A549 (cell line): Measurements from ENCODE around the gene ZFP36L1. TPM values are rescaled to one million over a fixed set of nuclear protein-coding genes. Genes with fewer than 3 reads are reported as not detected.
A peak's percentile ranks its signal among the peaks of the same experiment; 100 is the strongest.

Experiments
- ATAC-seq, 2 experiments: fragments of 200-7000 bp in 1 of 2; fragments of >200 bp in 1 of 2; cut with Nextera tagmentation in 1 of 2; cut with Tn5 transposase in 1 of 2; 3 replicates each; pipeline versions ENCODE4 v1.8.0 to v1.9.1; 2018 to 2020; ENCODE audit warnings: mild to moderate bottlenecking in 1 of 2, moderate library complexity in 1 of 2
- CTCF ChIA-PET: fragments of 300-600 bp; sonication (Branson Sonifier 250); formaldehyde crosslinking; extraction: SDS; loops from one replicate; lab custom pipeline; 2021; ENCODE audit warnings: antibody characterized with exemption, inconsistent platforms; lab: Yijun Ruan, JAX
- POLR2A ChIA-PET: fragments of 350-600 bp; formaldehyde crosslinking; extraction: SDS; loops from one replicate; lab custom pipeline; 2021; ENCODE audit warnings: antibody characterized with exemption, inconsistent platforms; lab: Yijun Ruan, JAX
- DNase-seq, 2 experiments: peaks; one replicate each; pipeline versions ENCODE4 v3.0.0 to v3.0.0-alpha.2; 2011 to 2016; ENCODE audit warnings: low read depth in 1 of 2, low spot score in 1 of 2
- FAIRE-seq: peaks from 2 replicates; lab custom pipeline; 2011; peaks lifted over from hg19 to GRCh38; lab: Jason Lieb, UNC
- H3K27ac ChIP-seq, 2 experiments: fragments of >200 bp; sonication (Bioruptor Twin); formaldehyde crosslinking; 3 replicates each; pipeline ENCODE4 v1.5.1; 2016 to 2017
- H3K4me1 ChIP-seq: fragments of >200 bp; sonication (Bioruptor Twin); formaldehyde crosslinking; 3 replicates; pipeline ENCODE4 v1.6.1; 2016
- H3K4me2 ChIP-seq: fragments of >200 bp; sonication (Bioruptor Twin); formaldehyde crosslinking; 3 replicates; pipeline ENCODE4 v1.6.1; 2016
- H3K4me3 ChIP-seq: fragments of >200 bp; sonication (Bioruptor Twin); formaldehyde crosslinking; 3 replicates; pipeline ENCODE4 v1.5.1; 2016
- H3K9me3 ChIP-seq: fragments of >200 bp; sonication (Bioruptor Twin); formaldehyde crosslinking; 3 replicates; pipeline ENCODE4 v1.6.1; 2016
- CHD2 ChIP-seq: fragments of 150-350 bp; IDR thresholded peaks from 2 replicates; pipeline ENCODE4 v1.6.1; 2014; ENCODE audit warnings: low read length; ENCODE audit not compliant: partially characterized antibody
- EHF ChIP-seq: fragments of 250-450 bp; sonication (Bioruptor Pico); IDR thresholded peaks from 2 replicates; pipeline ENCODE4 v1.5.0; 2020; ENCODE audit warnings: mild to moderate bottlenecking
- EP300 ChIP-seq, 2 experiments: fragments of >200 bp; sonication (Bioruptor Twin); formaldehyde crosslinking; IDR thresholded peaks; 2 replicates in 1 of 2; 3 replicates in 1 of 2; pipeline ENCODE4 v1.6.1; 2016 to 2017
- FOSB ChIP-seq: fragments of 250-450 bp; sonication (Bioruptor Pico); IDR thresholded peaks from 2 replicates; pipeline ENCODE4 v1.5.0; 2020; ENCODE audit warnings: mild to moderate bottlenecking, moderate library complexity
- FOXS1 ChIP-seq: fragments of 250-450 bp; sonication (Bioruptor Pico); IDR thresholded peaks from 2 replicates; pipeline ENCODE4 v1.5.0; 2020; ENCODE audit warnings: mild to moderate bottlenecking, moderate library complexity
- HOXA7 ChIP-seq: fragments of 250-450 bp; sonication (Bioruptor Pico); IDR thresholded peaks from 2 replicates; pipeline ENCODE4 v1.5.0; 2020; ENCODE audit warnings: mild to moderate bottlenecking, moderate library complexity
- JUNB ChIP-seq: fragments of >200 bp; sonication (Bioruptor Twin); formaldehyde crosslinking; IDR thresholded peaks from 2 replicates; pipeline ENCODE4 v1.6.1; 2016
- MAFK ChIP-seq: fragments of 450-650 bp; IDR thresholded peaks from 2 replicates; pipeline ENCODE4 v1.6.1; 2014; ENCODE audit not compliant: partially characterized antibody
- MAZ ChIP-seq: fragments of 150-350 bp; IDR thresholded peaks from 2 replicates; pipeline ENCODE4 v1.6.1; 2014; ENCODE audit warnings: antibody characterized with exemption, low read depth, low read length, borderline replicate concordance
- MYC ChIP-seq: IDR thresholded peaks from 2 replicates; pipeline ENCODE4 v1.6.1; 2012; ENCODE audit warnings: mild to moderate bottlenecking, inconsistent platforms, low read length, improper control_type of control experiment, borderline replicate concordance
- NPAS2 ChIP-seq: fragments of 250-450 bp; sonication (Bioruptor Pico); IDR thresholded peaks from 2 replicates; pipeline ENCODE4 v1.8.0; 2022; ENCODE audit warnings: mild to moderate bottlenecking, moderate library complexity, borderline replicate concordance
- POLR2A ChIP-seq: IDR thresholded peaks from 2 replicates; pipeline ENCODE4 v1.6.1; 2012; ENCODE audit warnings: mild to moderate bottlenecking, low read length
- POLR2AphosphoS2 ChIP-seq: conservative IDR thresholded peaks from 2 replicates; pipeline ENCODE4 v1.6.1; 2012; ENCODE audit warnings: low read length, improper control_type of control experiment, inconsistent platforms
- TFCP2L1 ChIP-seq: fragments of 250-450 bp; sonication (Bioruptor Pico); IDR thresholded peaks from 2 replicates; pipeline ENCODE4 v1.5.0; 2021; ENCODE audit warnings: mild to moderate bottlenecking
- ZFP36 ChIP-seq: fragments of 450-650 bp; IDR thresholded peaks from 2 replicates; pipeline ENCODE4 v1.6.1; 2014; ENCODE audit warnings: borderline replicate concordance; ENCODE audit not compliant: partially characterized antibody
- ZSCAN20 ChIP-seq: fragments of 250-450 bp; sonication (Bioruptor Pico); IDR thresholded peaks from 2 replicates; pipeline ENCODE4 v1.8.0; 2022; ENCODE audit warnings: mild to moderate bottlenecking, moderate library complexity
- WGBS: methylation state at CpG from one replicate; pipeline ENCODE4 v1.1.6; 2017; ENCODE audit errors: missing lambda C conversion rate; 5-methylcytosine and 5-hydroxymethylcytosine counted together
- polyA plus RNA-seq, 4 experiments: library from polyadenylated mRNA; depleted of rRNA in 3 of 4; stranded (reverse); fragments of >200 nt; fragmentation: RNase III in 1 of 4; extraction: RNeasy Plus Mini Kit Qiagen cat#74134 plus additional on column Dnase treatment in 1 of 4; gene quantifications; 2 replicates in 3 of 4; 3 replicates in 1 of 4; pipeline ENCODE4 v1.2.3, GENCODE V29; 2011 to 2017
- TF ChIP-seq, protein P1 (sequence below): fragments of 450-650 bp; IDR thresholded peaks from 2 replicates; pipeline ENCODE4 v1.6.1; 2014; ENCODE audit warnings: antibody characterized with exemption
- TF ChIP-seq, protein P2 (sequence below): IDR thresholded peaks from 2 replicates; pipeline ENCODE4 v1.6.1; 2012; ENCODE audit warnings: low read depth, borderline replicate concordance
- TF ChIP-seq, protein P3 (sequence below): fragments of >200 bp; sonication (Bioruptor Twin); formaldehyde crosslinking; IDR thresholded peaks from 3 replicates; pipeline ENCODE4 v1.6.1; 2016
- TF ChIP-seq, protein P4 (sequence below): IDR thresholded peaks from 2 replicates; pipeline ENCODE4 v1.6.1; 2012

The ZFP36L1 gene
- polyA plus RNA-seq, 2 of the 4 experiments (the other 2 are of a cell fraction): 76.4 to 114 TPM

DNA sequence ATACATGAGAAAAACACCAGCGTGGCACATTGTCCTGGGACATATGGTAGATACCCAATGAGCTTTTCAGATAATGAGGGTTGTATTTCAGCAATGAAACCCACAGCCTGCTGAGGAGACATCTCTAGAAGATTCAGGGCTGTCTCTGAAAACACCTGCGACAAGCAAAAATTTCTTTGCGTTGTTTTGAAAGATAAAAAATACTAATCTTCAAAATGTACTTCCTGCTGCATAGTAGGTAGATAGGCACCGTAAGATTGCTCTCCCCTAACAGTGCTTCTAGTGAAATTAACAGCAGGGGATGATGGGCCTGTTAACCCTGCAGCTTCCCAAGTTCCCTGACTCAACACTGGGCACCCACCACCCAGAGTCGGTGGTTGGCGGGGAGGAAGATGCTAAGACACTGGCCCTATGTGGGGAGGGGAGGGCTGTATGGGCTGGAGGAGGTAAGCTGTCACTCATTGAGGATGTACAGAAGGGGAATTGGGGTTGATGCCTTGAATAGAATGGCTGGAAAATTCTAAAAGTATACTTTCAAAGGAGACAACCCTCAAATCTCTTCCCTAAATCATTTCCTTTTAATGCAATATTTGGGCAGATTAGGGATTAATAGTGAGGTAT lies 20.0 kb downstream of the ZFP36L1 start:
- ChIA-PET POLR2A (no interaction called here), CTCF (interaction anchor here (0.6 to 1.8 kb wide), 6 partner anchors 12 to 405 kb away, joined by 3 to 5 read pairs (median 4); no protein-coding TSS in a partner anchor)
- no peak for FAIRE-seq

GRCh38 chr14:68771631-68772030 lies 21.2 kb downstream of the ZFP36L1 start:
- peak overlapping the region in 1 of 2 experiments; percentile 65; a peak in 2 of 6 replicates for H3K27ac ChIP-seq
- 87% methylated on average over 10 of the region's 10 CpGs for WGBS
- no peaks in the 10 kb centered on the region for H3K4me1 ChIP-seq
- no peak for DNase-seq
- FAIRE-seq: no peak
- H3K4me2 ChIP-seq: no peak overlapping the region
- ATAC-seq: no peak
- ChIA-PET POLR2A (no interaction called here), CTCF (interaction anchor here (1.3 to 1.4 kb wide), 2 partner anchors 11 to 36 kb away, joined by 4 read pairs; no protein-coding TSS in a partner anchor)
- no peak overlapping the region for H3K4me3 ChIP-seq
- peaks cover 22% of the 10 kb centered on the region for H3K9me3 ChIP-seq
- no peak for TF ChIP-seq POLR2AphosphoS2
- TF ChIP-seq, all 56 proteins: peak for 0

More for the DNA sequence above, 20.0 kb downstream of the ZFP36L1 start:
- ATAC-seq: no peak
- H3K27ac ChIP-seq: peak overlapping the region; percentile 8 to 46; a peak in 1 of 6 replicates
- TF ChIP-seq NPAS2 (no peak), FOXS1 (CRISPR knock-in tag) (no peak), ZSCAN20 (CRISPR knock-in tag) (no peak), JUNB (no peak), EP300 (IDR thresholded peaks at IDR 0.05) (no peak), EHF (CRISPR knock-in tag) (no peak), POLR2A (no peak), FOSB (CRISPR knock-in tag) (no peak), MYC (no peak), TFCP2L1 (CRISPR knock-in tag) (no peak), HOXA7 (CRISPR knock-in tag) (no peak), POLR2AphosphoS2 (no peak), ZFP36 (no peak)
- TF ChIP-seq, protein P1, sequence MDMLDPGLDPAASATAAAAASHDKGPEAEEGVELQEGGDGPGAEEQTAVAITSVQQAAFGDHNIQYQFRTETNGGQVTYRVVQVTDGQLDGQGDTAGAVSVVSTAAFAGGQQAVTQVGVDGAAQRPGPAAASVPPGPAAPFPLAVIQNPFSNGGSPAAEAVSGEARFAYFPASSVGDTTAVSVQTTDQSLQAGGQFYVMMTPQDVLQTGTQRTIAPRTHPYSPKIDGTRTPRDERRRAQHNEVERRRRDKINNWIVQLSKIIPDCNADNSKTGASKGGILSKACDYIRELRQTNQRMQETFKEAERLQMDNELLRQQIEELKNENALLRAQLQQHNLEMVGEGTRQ: no peak
- TF ChIP-seq, protein P2, sequence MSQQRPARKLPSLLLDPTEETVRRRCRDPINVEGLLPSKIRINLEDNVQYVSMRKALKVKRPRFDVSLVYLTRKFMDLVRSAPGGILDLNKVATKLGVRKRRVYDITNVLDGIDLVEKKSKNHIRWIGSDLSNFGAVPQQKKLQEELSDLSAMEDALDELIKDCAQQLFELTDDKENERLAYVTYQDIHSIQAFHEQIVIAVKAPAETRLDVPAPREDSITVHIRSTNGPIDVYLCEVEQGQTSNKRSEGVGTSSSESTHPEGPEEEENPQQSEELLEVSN: no peak
- DNase-seq: no peak
- WGBS: 95% methylated on average over 6 of the region's 6 CpGs
- H3K9me3 ChIP-seq: peaks cover 22% of the 10 kb centered on the region
- H3K4me2 ChIP-seq: no peak overlapping the region
- peaks cover 5% of the 10 kb centered on the region for H3K4me1 ChIP-seq
- H3K4me3 ChIP-seq: no peak overlapping the region

DNA sequence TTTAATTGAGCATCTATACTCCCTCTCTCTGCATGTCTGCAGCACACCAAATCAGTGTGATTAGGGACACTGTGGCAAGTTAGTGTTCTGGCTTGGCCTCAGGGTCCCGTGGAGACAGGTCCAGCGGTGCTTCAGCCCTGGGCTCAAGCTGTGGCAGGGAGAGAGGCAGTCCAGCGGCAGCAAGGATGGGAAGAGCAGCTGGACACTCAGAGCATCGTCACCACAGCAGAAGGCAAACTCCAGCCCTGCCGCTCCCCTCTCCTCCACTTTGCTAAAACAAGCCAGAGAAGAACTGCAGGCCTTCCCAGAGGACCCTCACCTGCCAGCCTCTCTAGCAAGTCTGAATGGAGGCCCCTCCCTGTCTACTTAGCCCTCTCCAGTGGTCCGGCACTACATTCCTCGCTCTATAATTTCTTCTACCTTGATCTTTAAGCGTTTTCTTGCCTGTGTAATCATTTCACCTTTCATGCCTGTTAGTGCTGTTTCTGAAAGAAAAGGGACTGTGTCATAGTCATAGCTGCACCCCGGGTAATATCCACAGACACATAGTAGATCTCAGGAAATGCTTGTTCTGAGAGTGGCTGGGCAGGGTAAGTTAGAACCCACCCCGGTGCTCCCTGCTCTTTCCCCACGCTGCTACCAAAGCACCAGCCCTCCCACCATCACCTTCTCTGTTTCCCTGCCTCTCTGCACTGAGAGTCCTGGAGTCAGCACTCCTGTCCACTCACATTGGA lies 22.1 kb downstream of the ZFP36L1 start:
- POLR2A ChIA-PET: no interaction called here
- no peaks in the 10 kb centered on the region for H3K4me1 ChIP-seq
- WGBS: 80% methylated on average over 10 of the region's 11 CpGs
- H3K4me2 ChIP-seq: no peak overlapping the region
- FAIRE-seq (no peak), DNase-seq (no peak), ATAC-seq (no peak)
- TF ChIP-seq MAFK (no peak), CHD2 (no peak), MAZ (no peak), ZFP36 (no peak), POLR2A (no peak)
- TF ChIP-seq, protein P3, sequence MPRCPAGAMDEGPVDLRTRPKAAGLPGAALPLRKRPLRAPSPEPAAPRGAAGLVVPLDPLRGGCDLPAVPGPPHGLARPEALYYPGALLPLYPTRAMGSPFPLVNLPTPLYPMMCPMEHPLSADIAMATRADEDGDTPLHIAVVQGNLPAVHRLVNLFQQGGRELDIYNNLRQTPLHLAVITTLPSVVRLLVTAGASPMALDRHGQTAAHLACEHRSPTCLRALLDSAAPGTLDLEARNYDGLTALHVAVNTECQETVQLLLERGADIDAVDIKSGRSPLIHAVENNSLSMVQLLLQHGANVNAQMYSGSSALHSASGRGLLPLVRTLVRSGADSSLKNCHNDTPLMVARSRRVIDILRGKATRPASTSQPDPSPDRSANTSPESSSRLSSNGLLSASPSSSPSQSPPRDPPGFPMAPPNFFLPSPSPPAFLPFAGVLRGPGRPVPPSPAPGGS: no peak
- TF ChIP-seq, protein P4, sequence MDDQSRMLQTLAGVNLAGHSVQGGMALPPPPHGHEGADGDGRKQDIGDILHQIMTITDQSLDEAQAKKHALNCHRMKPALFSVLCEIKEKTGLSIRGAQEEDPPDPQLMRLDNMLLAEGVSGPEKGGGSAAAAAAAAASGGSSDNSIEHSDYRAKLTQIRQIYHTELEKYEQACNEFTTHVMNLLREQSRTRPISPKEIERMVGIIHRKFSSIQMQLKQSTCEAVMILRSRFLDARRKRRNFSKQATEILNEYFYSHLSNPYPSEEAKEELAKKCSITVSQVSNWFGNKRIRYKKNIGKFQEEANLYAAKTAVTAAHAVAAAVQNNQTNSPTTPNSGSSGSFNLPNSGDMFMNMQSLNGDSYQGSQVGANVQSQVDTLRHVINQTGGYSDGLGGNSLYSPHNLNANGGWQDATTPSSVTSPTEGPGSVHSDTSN: no peak
- H3K4me3 ChIP-seq: no peak overlapping the region
- peaks cover 17% of the 10 kb centered on the region for H3K9me3 ChIP-seq
- CTCF ChIA-PET: no interaction called here
- peak overlapping the region in 1 of 2 experiments; percentile 65; a peak in 3 of 6 replicates for H3K27ac ChIP-seq
